HG03469 (cell line): Measurements from ENCODE around the gene KANSL3.

Experiments used
- ATAC-seq: cut with Tn5 transposase; IDR thresholded peaks from one replicate; pipeline ENCODE4 v1.9.1; 2021; ENCODE audit warnings: mild to moderate bottlenecking, moderate library complexity, moderate number of reproducible peaks; ENCODE audit not compliant: unreplicated experiment

Gene KANSL3

GRCh38 chr2:96546797-96547196, 91.3 kb downstream of the KANSL3 start:
- no peak for ATAC-seq

- ATAC-seq = no peak
Measured at GRCh38 chr2:96546321-96546720, 91.8 kb downstream of the KANSL3 start.
